Caco-2 (cell line): ENCODE data around the gene MARK4. TPM values are rescaled to one million over a fixed set of nuclear protein-coding genes. Genes with fewer than 3 reads are reported as not detected.

Experiments used
- BruUV-seq: library from RNA; stranded (reverse); fragments of 400-500 nt; replicated peaks from 2 replicates; lab custom pipeline; 2021; lab: Mats Ljungman, UMichigan
- CTCF ChIA-PET: fragments of 300-600 bp; sonication (Branson Sonifier 250); formaldehyde crosslinking; loops from one replicate; lab custom pipeline; 2022; ENCODE audit warnings: antibody characterized with exemption; lab: Charles Lee
- POLR2A ChIA-PET: fragments of 300-600 bp; sonication (Branson Sonifier 250); formaldehyde crosslinking; loops from one replicate; lab custom pipeline; 2022; ENCODE audit warnings: antibody characterized with exemption; lab: Charles Lee
- DNase-seq, 2 experiments: peaks; one replicate each; pipeline versions ENCODE4 v3.0.0 to v3.0.0-alpha.2; 2020 to 2022
- H3K27me3 ChIP-seq: replicated peaks from 2 replicates; pipeline ENCODE4 v1.6.0; 2011; ENCODE audit warnings: low read length; ENCODE audit not compliant: control insufficient read depth, insufficient read depth
- H3K36me3 ChIP-seq: 2 replicates; pipeline ENCODE4 v1.5.1; 2011; ENCODE audit warnings: low read length; ENCODE audit not compliant: control insufficient read depth, insufficient read depth
- H3K4me1 ChIP-seq: fragments of 250-450 bp; sonication (Bioruptor Pico); 2 replicates; pipeline ENCODE4 v1.5.1; 2020; ENCODE audit warnings: mild to moderate bottlenecking
- H3K4me3 ChIP-seq: 2 replicates; pipeline ENCODE4 v1.5.1; 2011; ENCODE audit warnings: low read depth, mild to moderate bottlenecking, control low read depth, low read length
- H3K9me3 ChIP-seq: fragments of 250-450 bp; sonication (Bioruptor Pico); 2 replicates; pipeline ENCODE4 v1.5.1; 2020; ENCODE audit warnings: mild to moderate bottlenecking, moderate library complexity
- H3K27ac Mint-ChIP-seq: one replicate; pipeline ENCODE4 v1.8.0; 2022; ENCODE audit warnings: mixed read lengths; ENCODE audit not compliant: unreplicated experiment
- H3K27me3 Mint-ChIP-seq: one replicate; pipeline ENCODE4 v1.8.0; 2022; ENCODE audit warnings: mixed read lengths; ENCODE audit not compliant: insufficient read depth, unreplicated experiment
- H3K36me3 Mint-ChIP-seq: one replicate; pipeline ENCODE4 v1.8.0; 2022; ENCODE audit warnings: mild to moderate bottlenecking, mixed read lengths; ENCODE audit not compliant: insufficient read depth, unreplicated experiment
- H3K4me1 Mint-ChIP-seq: one replicate; pipeline ENCODE4 v1.8.0; 2022; ENCODE audit warnings: low read depth, mixed read lengths; ENCODE audit not compliant: unreplicated experiment
- H3K4me3 Mint-ChIP-seq: one replicate; pipeline ENCODE4 v1.8.0; 2022; ENCODE audit warnings: mild to moderate bottlenecking, moderate library complexity, mixed read lengths; ENCODE audit not compliant: unreplicated experiment
- H3K9me3 Mint-ChIP-seq: one replicate; pipeline ENCODE4 v1.8.0; 2022; ENCODE audit warnings: mixed read lengths; ENCODE audit not compliant: unreplicated experiment
- CTCF ChIP-seq, 2 experiments: fragments of 200-600 bp in 1 of 2; IDR thresholded peaks; 1 replicate in 1 of 2; 2 replicates in 1 of 2; pipeline versions ENCODE4 v1.5.1 to v1.8.0; 2011 to 2022; ENCODE audit warnings: antibody characterized with exemption in 1 of 2, control low read depth in 1 of 2, inconsistent platforms in 1 of 2, low read depth in 1 of 2, low read length in 1 of 2, mild to moderate bottlenecking in 1 of 2, moderate library complexity in 1 of 2; ENCODE audit not compliant: insufficient read depth in 1 of 2, severe bottlenecking in 1 of 2, unreplicated experiment in 1 of 2
- intact Hi-C: fragments of 100-400 bp; cut with micrococcal nuclease; formaldehyde crosslinking; loops from one replicate; pipeline ENCODE4 v1.10.0; 2022; ENCODE audit not compliant: unreplicated experiment
- total RNA-seq: library from RNA; stranded (reverse); gene quantifications from 2 replicates; pipeline ENCODE4 v1.2.3, GENCODE V29; 2022

The MARK4 gene
- total RNA-seq, 1 experiment from 2014 or later: 30.3 TPM

GRCh38 chr19:45245334-45245787, 5.7 kb upstream of the MARK4 start, which contains the start of gene EXOC3L2:
TSS of gene EXOC3L2 (minus strand) at chr19:45245407. CDS start at chr19:45239045, 6,362 bp downstream.
- intact Hi-C loops: loop anchor here (5.0 kb wide), 1 partner anchor 83 kb away; the partner anchor contains the start of gene NKPD1
- CTCF ChIA-PET: interaction anchor here (0.6 kb wide), 1 partner anchor 11 kb away, joined by 3 read pairs; no protein-coding TSS in a partner anchor

GRCh38 chr19:45245826-45246225, 5.2 kb upstream of the MARK4 start:
- no peak for TF ChIP-seq CTCF (IDR thresholded peaks at IDR 0.05; ENCODE audit: insufficient read depth in 1 of 2, low read depth in 1 of 2, low read length in 1 of 2, severe bottlenecking in 1 of 2, unreplicated experiment in 1 of 2)
- peaks cover 4% of the 10 kb centered on the region for H3K4me1 Mint-ChIP-seq
- H3K36me3 Mint-ChIP-seq: peaks cover 4% of the 10 kb centered on the region
- H3K4me1 ChIP-seq: 0 out of 2 replicates have a peak, but pooled peaks cover 3% of the 10 kb centered on the region
- H3K36me3 ChIP-seq: no peaks in the 10 kb centered on the region
- no peaks in the 10 kb centered on the region for H3K27me3 ChIP-seq
- no peak overlapping the region for H3K4me3 Mint-ChIP-seq
- peak overlapping the region; percentile 23 for H3K27ac Mint-ChIP-seq
- no TSS peak for BruUV-seq
- POLR2A ChIA-PET: no interaction called here
- H3K4me3 ChIP-seq: no peak overlapping the region
- DNase-seq: no peak
- H3K9me3 ChIP-seq: no peaks in the 10 kb centered on the region
- H3K9me3 Mint-ChIP-seq: no peaks in the 10 kb centered on the region
- H3K27me3 Mint-ChIP-seq: peaks cover 2% of the 10 kb centered on the region
- intact Hi-C loops: loop anchor here (5.0 kb wide), 1 partner anchor 84 kb away; the partner anchor contains the start of gene NKPD1
- CTCF ChIA-PET: no interaction called here

More at GRCh38 chr19:45245334-45245787, 5.7 kb upstream of the MARK4 start, which contains the start of gene EXOC3L2:
- H3K27me3 Mint-ChIP-seq: peaks cover 2% of the 10 kb centered on the region
- Histone ChIP-seq H3K4me3 (no peak within 1 kb of the TSS), H3K27me3 (no peaks in the 10 kb centered on the region), H3K36me3 (no peaks in the 10 kb centered on the region), H3K4me1 (0 out of 2 replicates have a peak, but pooled peaks cover 3% of the 10 kb centered on the region), H3K9me3 (no peaks in the 10 kb centered on the region)
- H3K4me1 Mint-ChIP-seq: no peaks in the 10 kb centered on the region
- no peak for TF ChIP-seq CTCF (IDR thresholded peaks at IDR 0.05; ENCODE audit: insufficient read depth in 1 of 2, low read depth in 1 of 2, low read length in 1 of 2, severe bottlenecking in 1 of 2, unreplicated experiment in 1 of 2)
- no peaks in the 10 kb centered on the region for H3K9me3 Mint-ChIP-seq
- H3K4me3 Mint-ChIP-seq: no peak within 1 kb of the TSS
- DNase-seq: no peak
- peak within 1 kb of the TSS; percentile 23 for H3K27ac Mint-ChIP-seq
- no peaks in the 10 kb centered on the region for H3K36me3 Mint-ChIP-seq
- no TSS peak for BruUV-seq
- POLR2A ChIA-PET: no interaction called here

- intact Hi-C loops: loop anchor here (5.0 kb wide), 1 partner anchor 85 kb away; the partner anchor contains the start of gene NKPD1
- TF ChIP-seq CTCF (IDR thresholded peaks at IDR 0.05; ENCODE audit: insufficient read depth in 1 of 2, low read depth in 1 of 2, low read length in 1 of 2, severe bottlenecking in 1 of 2, unreplicated experiment in 1 of 2): no peak
- Mint-ChIP-seq H3K4me1 (peaks cover 7% of the 10 kb centered on the region), H3K36me3 (peaks cover 6% of the 10 kb centered on the region), H3K27ac (no peak overlapping the region), H3K27me3 (peaks cover 2% of the 10 kb centered on the region), H3K9me3 (no peaks in the 10 kb centered on the region), H3K4me3 (no peak overlapping the region)
- no peak for DNase-seq
- Histone ChIP-seq H3K4me3 (no peak overlapping the region), H3K4me1 (peaks cover 3% of the 10 kb centered on the region; the same call in 1 of the 2 replicates), H3K36me3 (no peaks in the 10 kb centered on the region), H3K27me3 (no peaks in the 10 kb centered on the region), H3K9me3 (no peaks in the 10 kb centered on the region)
- POLR2A ChIA-PET: interaction anchor here (0.5 kb wide), 1 partner anchor 107 kb away, joined by 3 read pairs; no protein-coding TSS in a partner anchor
- BruUV-seq: no TSS peak
- CTCF ChIA-PET: no interaction called here
Observed at GRCh38 chr19:45247136-45247535, 3.9 kb upstream of the MARK4 start.
